OCI-LY3 (cell line): ENCODE measurements around the gene ACOT7.

Experiments used
- H2AFZ ChIP-seq: fragments of 200-600, 300-600 bp; shearing (Covaris generic); 2 replicates; pipeline ENCODE4 v1.6.0; 2014; ENCODE audit warnings: antibody characterized with exemption, low read depth, low read length
- H3K27ac ChIP-seq: fragments of 200-600, 300-600 bp; sonication (generic); 2 replicates; pipeline ENCODE4 v1.5.1; 2014; ENCODE audit warnings: mild to moderate bottlenecking, low read length, moderate library complexity, mixed read lengths
- H3K27me3 ChIP-seq: fragments of 200-600, 300-600 bp; sonication (generic); 2 replicates; pipeline ENCODE4 v1.6.1; 2014; ENCODE audit warnings: low read depth, low read length, mixed read lengths
- H3K36me3 ChIP-seq: fragments of 200-600, 300-600 bp; sonication (generic); replicated peaks from 2 replicates; pipeline ENCODE3; 2014; ENCODE audit warnings: low read depth, low read length, mixed read lengths
- H3K4me1 ChIP-seq: fragments of 300-600, 200-600 bp; sonication (generic); 2 replicates; pipeline ENCODE4 v1.6.1; 2014; ENCODE audit warnings: low read length, mixed read lengths
- H3K4me2 ChIP-seq: fragments of 200-600, 300-600 bp; sonication (generic); 2 replicates; pipeline ENCODE4 v1.6.1; 2014; ENCODE audit warnings: low read length, mixed read lengths
- H3K4me3 ChIP-seq: fragments of 300-600, 200-600 bp; sonication (generic); 2 replicates; pipeline ENCODE4 v1.5.1; 2014; ENCODE audit warnings: antibody characterized with exemption, mild to moderate bottlenecking, low read length, moderate library complexity
- H3K79me2 ChIP-seq: fragments of 300-600, 200-600 bp; shearing (Covaris generic); 2 replicates; pipeline ENCODE4 v1.6.1; 2014; ENCODE audit warnings: mild to moderate bottlenecking, low read length, mixed read lengths
- H3K9ac ChIP-seq: fragments of 300-600, 200-600 bp; shearing (Covaris generic); 2 replicates; pipeline ENCODE4 v1.6.0; 2014; ENCODE audit warnings: mild to moderate bottlenecking, low read length, moderate library complexity
- H3K9me3 ChIP-seq: fragments of 200-600, 300-600 bp; shearing (Covaris generic); 2 replicates; pipeline ENCODE4 v1.6.1; 2014; ENCODE audit warnings: low read length, mixed read lengths; ENCODE audit not compliant: insufficient read depth
- H4K20me1 ChIP-seq: fragments of 200-600, 300-600 bp; sonication (generic); 2 replicates; pipeline ENCODE4 v1.6.1; 2016; ENCODE audit warnings: low read length, mixed read lengths; ENCODE audit not compliant: insufficient read depth
- CTCF ChIP-seq: fragments of 200-600, 300-600 bp; sonication (generic); IDR thresholded peaks from 2 replicates; pipeline ENCODE4 v1.5.1; 2014; ENCODE audit warnings: antibody characterized with exemption, low read length, low read depth
- EZH2phosphoT487 ChIP-seq: fragments of 200-600 bp; shearing (Covaris generic); IDR thresholded peaks from 2 replicates; pipeline ENCODE4 v1.6.1; 2018; ENCODE audit warnings: antibody characterized with exemption, mixed run types, low read depth

The ACOT7 gene

GRCh38 chr1:6278263-6278662 is 115.3 kb downstream of the ACOT7 start:
- H4K20me1 ChIP-seq, result no peaks in the 10 kb centered on the region
- TF ChIP-seq EZH2phosphoT487, result no peak
- no peak for TF ChIP-seq CTCF
- no peak overlapping the region for H3K27ac ChIP-seq
- no peak overlapping the region for H3K4me3 ChIP-seq
- H3K9ac ChIP-seq, result no peak overlapping the region
- H3K9me3 ChIP-seq, result no peaks in the 10 kb centered on the region
- no peaks in the 10 kb centered on the region for H3K79me2 ChIP-seq
- no peak overlapping the region for H3K4me2 ChIP-seq
- H3K36me3 ChIP-seq, result no peaks in the 10 kb centered on the region
- H3K4me1 ChIP-seq, result no peaks in the 10 kb centered on the region
- H2AFZ ChIP-seq, result no peak overlapping the region
- H3K27me3 ChIP-seq, result no peaks in the 10 kb centered on the region

GRCh38 chr1:6276811-6277555 is 116.6 kb downstream of the ACOT7 start:
- Histone ChIP-seq H3K79me2 (no peaks in the 10 kb centered on the region), H3K9me3 (no peaks in the 10 kb centered on the region), H3K36me3 (no peaks in the 10 kb centered on the region), H3K4me1 (no peaks in the 10 kb centered on the region), H4K20me1 (no peaks in the 10 kb centered on the region), H3K4me2 (no peak overlapping the region), H3K27ac (no peak overlapping the region), H3K9ac (no peak overlapping the region), H2AFZ (no peak overlapping the region), H3K4me3 (no peak overlapping the region), H3K27me3 (no peaks in the 10 kb centered on the region)
- TF ChIP-seq EZH2phosphoT487 (no peak), CTCF (no peak)

GRCh38 chr1:6275826-6276782 is 117.5 kb downstream of the ACOT7 start:
- no peak overlapping the region for H2AFZ ChIP-seq
- H4K20me1 ChIP-seq, result no peaks in the 10 kb centered on the region
- no peak overlapping the region for H3K27ac ChIP-seq
- H3K27me3 ChIP-seq, result no peaks in the 10 kb centered on the region
- H3K9ac ChIP-seq, result no peak overlapping the region
- no peaks in the 10 kb centered on the region for H3K9me3 ChIP-seq
- H3K4me2 ChIP-seq, result no peak overlapping the region
- no peaks in the 10 kb centered on the region for H3K36me3 ChIP-seq
- TF ChIP-seq CTCF (no peak), EZH2phosphoT487 (no peak)
- H3K4me3 ChIP-seq, result no peak overlapping the region
- H3K79me2 ChIP-seq, result no peaks in the 10 kb centered on the region
- no peaks in the 10 kb centered on the region for H3K4me1 ChIP-seq

- no peak for TF ChIP-seq CTCF
- no peak for TF ChIP-seq EZH2phosphoT487
These were observed 118.9 kb downstream of the ACOT7 start for GRCh38 chr1:6274622-6275139.

More at GRCh38 chr1:6274622-6275139, 118.9 kb downstream of the ACOT7 start:
- Histone ChIP-seq H3K27me3 (no peaks in the 10 kb centered on the region), H3K4me1 (no peaks in the 10 kb centered on the region), H3K79me2 (no peaks in the 10 kb centered on the region), H2AFZ (no peak overlapping the region), H3K4me2 (no peak overlapping the region), H3K27ac (no peak overlapping the region), H3K9me3 (no peaks in the 10 kb centered on the region), H3K9ac (no peak overlapping the region), H3K4me3 (no peak overlapping the region), H3K36me3 (no peaks in the 10 kb centered on the region), H4K20me1 (no peaks in the 10 kb centered on the region)
